ENCODE measurements around the gene NFE2L3. TPM values are rescaled to one million over a fixed set of nuclear protein-coding genes. Genes with fewer than 3 reads are reported as not detected.

The NFE2L3 gene
- total RNA-seq, 5 donors from 2014 or later (not counting 1 experiment from before 2014, with no cell fraction given): 1.8 to 6.2 (median 5.1) TPM

DNA sequence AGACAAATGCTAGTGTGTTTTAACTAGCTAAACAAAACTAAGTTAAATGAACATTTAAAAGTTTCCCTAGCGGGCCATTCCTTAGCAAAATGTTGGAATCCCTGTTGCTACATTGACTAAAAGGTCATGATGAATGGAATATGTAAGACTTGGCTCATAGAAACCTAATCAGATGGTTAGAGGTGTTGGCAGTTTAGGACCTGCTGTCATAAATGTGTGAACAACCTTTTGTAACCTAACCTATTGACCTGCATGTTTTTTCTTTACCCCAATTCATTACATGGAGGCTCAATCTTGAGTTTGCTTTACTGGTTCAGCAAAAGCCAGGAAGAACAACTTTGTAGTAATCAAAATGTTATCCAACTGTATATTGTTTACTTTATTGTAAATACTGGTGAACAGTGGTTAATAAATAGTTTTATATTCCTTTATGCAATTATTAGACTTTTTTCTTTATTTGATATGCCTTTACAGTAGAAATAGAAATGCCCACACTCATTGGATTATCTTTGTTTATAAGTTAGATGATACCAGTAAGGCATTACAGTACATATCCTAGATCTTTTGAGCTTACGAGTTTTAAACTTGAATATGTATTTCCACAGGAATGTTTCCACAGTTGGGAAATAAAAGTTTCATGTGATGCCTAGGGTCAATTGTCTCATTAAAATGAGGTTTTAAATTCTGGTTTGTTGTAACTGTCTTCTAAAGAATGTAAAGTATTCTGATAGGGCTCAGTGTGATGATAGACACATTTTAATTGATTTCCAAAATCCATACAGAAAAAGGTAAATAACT is 61.1 kb downstream of the NFE2L3 start:
- ATAC-seq (replicated peaks in 1 of 4): no peak
- Histone ChIP-seq H3K4me1 (ENCODE audit: control insufficient read depth in 1 of 2, extremely low read depth in 1 of 2, insufficient read depth in 2 of 2, low read length in 2 of 2) (peaks cover 0 to 3% of the 10 kb centered on the region in 2 experiments), H3K27me3 (replicated peaks in 1 of 2; ENCODE audit: control insufficient read depth in 2 of 2, extremely low read depth in 1 of 2, insufficient read depth in 2 of 2, low read length in 1 of 2) (no peaks in the 10 kb centered on the region), H3K4me3 (ENCODE audit: control insufficient read depth in 1 of 2, extremely low read depth in 1 of 2, low read length in 1 of 2) (no peak overlapping the region), H3K9me3 (no peaks in the 10 kb centered on the region), H3K27ac (ENCODE audit: low read length) (no peak overlapping the region), H3K36me3 (ENCODE audit: control insufficient read depth in 2 of 2, extremely low read depth in 1 of 2, insufficient read depth in 1 of 2, low read length in 1 of 2) (peaks cover 0 to 39% of the 10 kb centered on the region in 2 donors)
- POLR2A ChIA-PET: no interaction called here
- no CpG with 5 or more reads among the region's 2 CpGs for WGBS (ENCODE audit: insufficient coverage)
- H3K36me3 Mint-ChIP-seq: peaks cover 26% of the 10 kb centered on the region
- no peaks in the 10 kb centered on the region for H3K9me3 Mint-ChIP-seq
- H3K4me3 Mint-ChIP-seq: no peak overlapping the region
- no peak for DNase-seq
- CTCF ChIA-PET: no interaction called here
- no peaks in the 10 kb centered on the region for H3K27me3 Mint-ChIP-seq
- H3K4me1 Mint-ChIP-seq: peaks cover 5 to 16% (median 10%) of the 10 kb centered on the region in 3 donors
- no peak overlapping the region for H3K27ac Mint-ChIP-seq

DNA sequence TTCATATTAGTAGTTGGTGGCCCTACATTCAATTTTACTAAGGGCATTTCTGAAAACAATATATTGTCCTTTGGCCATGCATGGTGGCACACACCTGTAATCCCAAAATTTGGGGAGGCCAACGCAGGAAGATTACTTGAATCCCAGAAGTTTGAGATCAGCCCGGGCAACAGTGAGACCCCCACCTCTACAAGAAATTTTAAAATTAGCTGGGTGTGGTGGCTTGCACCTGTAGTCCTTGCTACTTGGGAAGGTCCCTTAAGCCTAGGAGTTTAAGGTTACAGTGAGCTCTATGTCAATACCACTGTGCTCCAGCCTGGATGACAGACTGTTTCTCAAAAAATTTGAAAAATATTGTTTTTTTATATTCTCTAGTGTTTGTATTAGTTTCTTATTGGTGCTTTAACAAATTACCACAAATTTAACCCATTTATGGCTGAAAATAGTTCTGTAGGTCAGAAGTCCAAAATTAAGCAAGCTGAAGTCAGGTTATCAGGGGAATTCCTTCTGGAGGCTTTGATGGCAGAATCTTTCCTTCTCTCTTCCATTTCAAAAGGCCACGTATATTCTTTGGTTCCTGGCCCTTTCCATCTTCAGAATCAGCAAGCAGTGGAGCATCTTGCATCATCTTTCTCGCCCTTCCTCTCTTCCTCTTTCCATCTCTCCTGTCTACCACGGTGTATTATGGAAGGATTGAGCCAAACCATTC is 62.0 kb downstream of the NFE2L3 start:
- Mint-ChIP-seq H3K36me3 (peaks cover 26% of the 10 kb centered on the region), H3K4me1 (peaks cover 5 to 16% (median 10%) of the 10 kb centered on the region in 3 donors), H3K27me3 (no peaks in the 10 kb centered on the region), H3K9me3 (no peaks in the 10 kb centered on the region), H3K4me3 (no peak overlapping the region), H3K27ac (no peak overlapping the region)
- Histone ChIP-seq H3K36me3 (ENCODE audit: control insufficient read depth in 2 of 2, extremely low read depth in 1 of 2, insufficient read depth in 1 of 2, low read length in 1 of 2) (peaks cover 0 to 32% of the 10 kb centered on the region in 2 donors), H3K27ac (ENCODE audit: low read length) (no peak overlapping the region), H3K4me1 (ENCODE audit: control insufficient read depth in 1 of 2, extremely low read depth in 1 of 2, insufficient read depth in 2 of 2, low read length in 2 of 2) (peaks cover 0 to 3% of the 10 kb centered on the region in 2 experiments), H3K9me3 (no peaks in the 10 kb centered on the region), H3K4me3 (ENCODE audit: control insufficient read depth in 1 of 2, extremely low read depth in 1 of 2, low read length in 1 of 2) (no peak overlapping the region), H3K27me3 (replicated peaks in 1 of 2; ENCODE audit: control insufficient read depth in 2 of 2, extremely low read depth in 1 of 2, insufficient read depth in 2 of 2, low read length in 1 of 2) (no peaks in the 10 kb centered on the region)
- DNase-seq (no peak), ATAC-seq (replicated peaks in 1 of 4) (no peak)
- POLR2A ChIA-PET: no interaction called here
- whole genome bisulfite sequencing (ENCODE audit: insufficient coverage): no CpG with 5 or more reads among the region's 5 CpGs
- CTCF ChIA-PET: interaction anchor here in 1 of 2 donors (1.8 kb wide), 1 partner anchor 124 kb away, joined by 4 read pairs; no protein-coding TSS in a partner anchor

DNA sequence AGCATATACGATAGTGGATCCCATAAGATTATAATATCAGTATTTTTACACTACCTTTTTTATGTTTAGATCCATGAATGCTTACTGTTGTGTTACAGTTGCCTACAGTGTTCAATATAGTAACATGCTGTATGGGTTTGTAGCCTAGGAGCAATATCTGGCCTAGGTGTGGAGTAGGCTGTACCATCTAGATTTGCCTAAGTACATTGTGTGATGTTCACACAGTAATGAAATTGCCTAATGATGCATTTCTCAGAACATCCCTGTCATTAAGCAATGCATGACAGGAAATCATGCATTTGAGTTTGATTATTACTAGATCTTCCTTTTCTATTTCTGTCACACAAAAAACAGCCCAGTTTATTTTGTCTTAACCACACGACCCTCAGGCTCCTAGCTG is 64.1 kb downstream of the NFE2L3 start:
- peaks cover 0 to 5% (median 2%) of the 10 kb centered on the region in 3 donors for H3K4me1 Mint-ChIP-seq
- ChIA-PET CTCF (no interaction called here), POLR2A (no interaction called here)
- no peak overlapping the region for H3K4me3 Mint-ChIP-seq
- ATAC-seq (replicated peaks in 1 of 4): no peak
- no peaks in the 10 kb centered on the region for H3K27me3 Mint-ChIP-seq
- no peaks in the 10 kb centered on the region for H3K9me3 Mint-ChIP-seq
- H3K9me3 ChIP-seq: no peaks in the 10 kb centered on the region
- H3K4me1 ChIP-seq (ENCODE audit: control insufficient read depth in 1 of 2, extremely low read depth in 1 of 2, insufficient read depth in 2 of 2, low read length in 2 of 2): no peaks in the 10 kb centered on the region
- H3K4me3 ChIP-seq (ENCODE audit: control insufficient read depth in 1 of 2, extremely low read depth in 1 of 2, low read length in 1 of 2): no peak overlapping the region
- H3K27ac Mint-ChIP-seq: no peak overlapping the region
- H3K27ac ChIP-seq (ENCODE audit: low read length): no peak overlapping the region
- H3K36me3 ChIP-seq (ENCODE audit: control insufficient read depth in 2 of 2, extremely low read depth in 1 of 2, insufficient read depth in 1 of 2, low read length in 1 of 2): peaks cover 0 to 12% of the 10 kb centered on the region in 2 donors
- no peaks in the 10 kb centered on the region for H3K27me3 ChIP-seq (replicated peaks in 1 of 2; ENCODE audit: control insufficient read depth in 2 of 2, extremely low read depth in 1 of 2, insufficient read depth in 2 of 2, low read length in 1 of 2)
- no CpG with 5 or more reads among the region's 2 CpGs for WGBS (ENCODE audit: insufficient coverage)
- DNase-seq: no peak
- H3K36me3 Mint-ChIP-seq: peaks cover 17% of the 10 kb centered on the region

- Histone ChIP-seq H3K27me3 (replicated peaks in 1 of 2; ENCODE audit: control insufficient read depth in 2 of 2, extremely low read depth in 1 of 2, insufficient read depth in 2 of 2, low read length in 1 of 2) (peaks cover 0 to 2% of the 10 kb centered on the region in 2 experiments), H3K27ac (ENCODE audit: low read length) (no peak overlapping the region), H3K9me3 (no peaks in the 10 kb centered on the region), H3K4me1 (ENCODE audit: control insufficient read depth in 1 of 2, extremely low read depth in 1 of 2, insufficient read depth in 2 of 2, low read length in 2 of 2) (no peaks in the 10 kb centered on the region), H3K4me3 (ENCODE audit: control insufficient read depth in 1 of 2, extremely low read depth in 1 of 2, low read length in 1 of 2) (no peak overlapping the region), H3K36me3 (ENCODE audit: control insufficient read depth in 2 of 2, extremely low read depth in 1 of 2, insufficient read depth in 1 of 2, low read length in 1 of 2) (no peaks in the 10 kb centered on the region)
- H3K9me3 Mint-ChIP-seq: no peaks in the 10 kb centered on the region
- ChIA-PET CTCF (interaction anchor here in 1 of 2 donors (0.7 kb wide), 1 partner anchor 1293 kb away, joined by 3 read pairs; no protein-coding TSS in a partner anchor), POLR2A (no interaction called here)
- WGBS (ENCODE audit: insufficient coverage): 88% methylated on average over 4 of the region's 5 CpGs
- H3K4me1 Mint-ChIP-seq: no peaks in the 10 kb centered on the region
- no peak overlapping the region for H3K4me3 Mint-ChIP-seq
- no peak overlapping the region for H3K27ac Mint-ChIP-seq
- peaks cover 0 to 4% of the 10 kb centered on the region in 2 donors for H3K27me3 Mint-ChIP-seq
- DNase-seq (no peak), ATAC-seq (replicated peaks in 1 of 4) (no peak)
- no peaks in the 10 kb centered on the region for H3K36me3 Mint-ChIP-seq
Observed at GRCh38 chr7:26224359-26224758, 72.4 kb downstream of the NFE2L3 start.

- H3K9me3 ChIP-seq: no peaks in the 10 kb centered on the region
- peaks cover 0 to 4% of the 10 kb centered on the region in 2 donors for H3K27me3 Mint-ChIP-seq
- no peak for DNase-seq
- H3K27ac Mint-ChIP-seq: no peak overlapping the region
- no peak overlapping the region for H3K4me3 ChIP-seq (ENCODE audit: control insufficient read depth in 1 of 2, extremely low read depth in 1 of 2, low read length in 1 of 2)
- ChIA-PET POLR2A (interaction anchor here in 1 of 2 donors (0.6 kb wide), 1 partner anchor 54 kb away, joined by 3 read pairs; no protein-coding TSS in a partner anchor), CTCF (no interaction called here)
- H3K4me3 Mint-ChIP-seq: no peak overlapping the region
- H3K36me3 Mint-ChIP-seq: no peaks in the 10 kb centered on the region
- H3K36me3 ChIP-seq (ENCODE audit: control insufficient read depth in 2 of 2, extremely low read depth in 1 of 2, insufficient read depth in 1 of 2, low read length in 1 of 2): no peaks in the 10 kb centered on the region
- H3K4me1 Mint-ChIP-seq: no peaks in the 10 kb centered on the region
- H3K27me3 ChIP-seq (replicated peaks in 1 of 2; ENCODE audit: control insufficient read depth in 2 of 2, extremely low read depth in 1 of 2, insufficient read depth in 2 of 2, low read length in 1 of 2): no peaks in the 10 kb centered on the region
- H3K9me3 Mint-ChIP-seq: no peaks in the 10 kb centered on the region
- no peak overlapping the region for H3K27ac ChIP-seq (ENCODE audit: low read length)
- no peak for ATAC-seq (replicated peaks in 1 of 4)
- WGBS (ENCODE audit: insufficient coverage): no CpG with 5 or more reads among the region's 2 CpGs
- H3K4me1 ChIP-seq (ENCODE audit: control insufficient read depth in 1 of 2, extremely low read depth in 1 of 2, insufficient read depth in 2 of 2, low read length in 2 of 2): no peaks in the 10 kb centered on the region
Observed at GRCh38 chr7:26227987-26228386, 76.0 kb downstream of the NFE2L3 start.

- ChIA-PET POLR2A (no interaction called here), CTCF (no interaction called here)
- H3K9me3 Mint-ChIP-seq: no peaks in the 10 kb centered on the region
- no peaks in the 10 kb centered on the region for H3K36me3 Mint-ChIP-seq
- ATAC-seq (replicated peaks in 1 of 4): no peak
- H3K4me1 Mint-ChIP-seq: no peaks in the 10 kb centered on the region
- Histone ChIP-seq H3K36me3 (ENCODE audit: control insufficient read depth in 2 of 2, extremely low read depth in 1 of 2, insufficient read depth in 1 of 2, low read length in 1 of 2) (no peaks in the 10 kb centered on the region), H3K4me3 (ENCODE audit: control insufficient read depth in 1 of 2, extremely low read depth in 1 of 2, low read length in 1 of 2) (no peak overlapping the region), H3K9me3 (no peaks in the 10 kb centered on the region), H3K27ac (ENCODE audit: low read length) (no peak overlapping the region), H3K27me3 (replicated peaks in 1 of 2; ENCODE audit: control insufficient read depth in 2 of 2, extremely low read depth in 1 of 2, insufficient read depth in 2 of 2, low read length in 1 of 2) (no peaks in the 10 kb centered on the region), H3K4me1 (ENCODE audit: control insufficient read depth in 1 of 2, extremely low read depth in 1 of 2, insufficient read depth in 2 of 2, low read length in 2 of 2) (no peaks in the 10 kb centered on the region)
- H3K4me3 Mint-ChIP-seq: no peak overlapping the region
- no peak overlapping the region for H3K27ac Mint-ChIP-seq
- DNase-seq: no peak
- H3K27me3 Mint-ChIP-seq: peaks cover 3 to 9% of the 10 kb centered on the region in 2 donors
- 69% methylated on average over 5 of the region's 5 CpGs for WGBS (ENCODE audit: insufficient coverage)
Observed at GRCh38 chr7:26233902-26234511, 82.0 kb downstream of the NFE2L3 start.
